ENCODE data around the gene DGCR2.
"Not testable (repeated sequence)": the region's sequence is repeated elsewhere in the genome, so short reads cannot be mapped to it uniquely, and the experiment has no call there.

DGCR2 gene

GRCh38 chr22:19166421-19166820, 44.2 kb upstream of the DGCR2 start:
- no peak for TF ChIP-seq CTCF (IDR thresholded peaks at IDR 0.05; ENCODE audit: low read depth, low read length)
- no peak overlapping the region for H3K4me3 ChIP-seq (replicated peaks in 1 of 2; ENCODE audit: low read depth in 2 of 2, low read length in 2 of 2)
- DNase-seq (ENCODE audit: low read depth in 2 of 2), result no peak

DNA sequence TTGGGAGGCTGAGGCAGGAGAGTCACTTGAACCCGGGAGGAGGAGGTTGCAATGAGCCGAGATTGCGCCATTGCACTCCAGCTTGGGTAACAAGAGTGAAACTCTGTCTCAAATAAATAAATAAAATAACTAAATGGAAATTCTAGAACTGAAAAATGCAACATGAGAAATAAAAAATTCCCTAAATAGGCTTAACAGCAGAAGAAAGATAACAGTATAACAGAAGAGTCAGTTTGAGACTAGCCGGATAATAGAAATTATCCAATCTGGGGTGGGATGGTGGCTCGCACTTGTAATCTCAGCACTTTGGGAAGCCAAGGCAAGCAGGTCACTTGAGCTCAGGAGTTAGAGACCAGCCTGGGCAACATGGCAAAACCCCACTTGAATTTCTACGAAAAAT, 42.2 kb upstream of the DGCR2 start:
- no peak for DNase-seq (ENCODE audit: low read depth in 2 of 2)
- H3K4me3 ChIP-seq (replicated peaks in 1 of 2; ENCODE audit: low read depth in 2 of 2, low read length in 2 of 2), result no peak overlapping the region
- TF ChIP-seq CTCF (IDR thresholded peaks at IDR 0.05; ENCODE audit: low read depth, low read length), result no peak

- not testable (repeated sequence) for H3K4me3 ChIP-seq (replicated peaks in 1 of 2; ENCODE audit: low read depth in 2 of 2, low read length in 2 of 2); DNase-seq (ENCODE audit: low read depth in 2 of 2)
Observed at GRCh38 chr22:19158649-19159048, 36.4 kb upstream of the DGCR2 start.

GRCh38 chr22:19156109-19156508, 33.9 kb upstream of the DGCR2 start:
- H3K4me3 ChIP-seq (replicated peaks in 1 of 2; ENCODE audit: low read depth in 2 of 2, low read length in 2 of 2); DNase-seq (ENCODE audit: low read depth in 2 of 2): not testable (repeated sequence)

DNA sequence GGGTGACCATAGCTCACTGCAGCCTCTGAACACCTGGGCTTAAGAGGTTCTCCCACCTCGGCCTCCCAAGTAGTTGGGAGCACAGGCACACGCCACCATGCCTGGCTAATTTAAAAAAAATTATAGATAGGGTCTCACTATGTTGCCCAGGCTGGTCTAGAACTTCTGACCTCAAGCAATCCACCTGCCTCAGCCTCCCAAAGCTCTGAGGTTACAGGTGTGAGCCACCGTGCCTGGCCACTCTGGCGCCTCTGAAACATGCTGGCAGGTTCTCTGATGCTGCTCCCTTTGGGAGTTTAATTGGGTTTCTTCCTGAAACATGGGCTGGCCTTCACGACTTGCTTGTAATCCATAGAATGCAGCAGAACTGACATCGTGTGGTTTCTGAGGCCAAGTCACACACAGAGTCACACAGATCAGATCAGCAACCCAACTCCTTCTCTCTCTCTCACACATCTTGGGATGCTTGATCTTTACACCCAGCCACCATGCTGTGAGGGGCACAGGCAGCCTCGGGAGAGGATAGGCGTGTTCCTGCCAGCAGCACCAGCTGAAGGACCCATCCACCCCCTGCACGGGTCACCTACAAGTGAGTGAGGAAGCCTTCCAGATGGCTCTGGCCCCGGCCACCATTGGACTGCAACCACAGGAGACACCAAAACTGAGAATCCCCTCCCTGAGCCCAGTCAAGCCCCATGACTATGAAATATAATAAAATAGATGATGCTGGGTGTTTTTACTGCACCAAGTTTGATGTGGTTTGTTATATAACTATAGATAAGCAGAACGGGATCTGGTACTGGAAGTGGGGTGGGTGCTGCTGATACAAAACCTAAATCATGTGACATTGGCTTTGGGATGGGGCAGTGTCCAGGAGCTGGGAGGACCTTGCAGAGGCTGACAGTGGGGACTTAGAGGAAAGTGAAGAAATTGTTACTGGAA, 31.0 kb upstream of the DGCR2 start:
- no peak for DNase-seq (ENCODE audit: low read depth in 2 of 2)
- TF ChIP-seq CTCF (IDR thresholded peaks at IDR 0.05; ENCODE audit: low read depth, low read length), result no peak
- H3K4me3 ChIP-seq (replicated peaks in 1 of 2; ENCODE audit: low read depth in 2 of 2, low read length in 2 of 2), result no peak overlapping the region

GRCh38 chr22:19151329-19152191, 29.3 kb upstream of the DGCR2 start:
- no peak for TF ChIP-seq CTCF (IDR thresholded peaks at IDR 0.05; ENCODE audit: low read depth, low read length)
- H3K4me3 ChIP-seq (replicated peaks in 1 of 2; ENCODE audit: low read depth in 2 of 2, low read length in 2 of 2), result no peak overlapping the region
- no peak for DNase-seq (ENCODE audit: low read depth in 2 of 2)

- H3K4me3 ChIP-seq (replicated peaks in 1 of 2; ENCODE audit: low read depth in 2 of 2, low read length in 2 of 2), result no peak overlapping the region
Observed at GRCh38 chr22:19150482-19151328, 28.5 kb upstream of the DGCR2 start.

More at GRCh38 chr22:19150482-19151328, 28.5 kb upstream of the DGCR2 start:
- DNase-seq (ENCODE audit: low read depth in 2 of 2), result no peak
- no peak for TF ChIP-seq CTCF (IDR thresholded peaks at IDR 0.05; ENCODE audit: low read depth, low read length)
